CD4-positive, alpha-beta memory T cell (primary cell): Measurements from ENCODE around the gene TMEM219. TPM values are rescaled to one million over a fixed set of nuclear protein-coding genes. Genes with fewer than 3 reads are reported as not detected.

ENCODE experiments used
- CTCF ChIA-PET: fragments of 350-600 bp; sonication (Branson Sonifier 250); formaldehyde crosslinking; loops from one replicate; lab custom pipeline; 2021; ENCODE audit warnings: inconsistent platforms; ENCODE audit not compliant: partially characterized antibody; lab: Charles Lee
- POLR2A ChIA-PET: fragments of 350-600 bp; sonication (Branson Sonifier 250); formaldehyde crosslinking; loops from one replicate; lab custom pipeline; 2021; ENCODE audit not compliant: partially characterized antibody; lab: Charles Lee
- DNase-seq, 5 donors: peaks; one replicate each; pipeline versions ENCODE4 v3.0.0 to v3.0.0-alpha.2; 2020 to 2022; ENCODE audit warnings: mixed read lengths in 1 of 5
- H3K27ac ChIP-seq: one replicate; pipeline ENCODE4 v1.7.0; 2013; ENCODE audit warnings: low read depth, low read length
- H3K27me3 ChIP-seq: 2 replicates; pipeline ENCODE4 v1.7.0; 2013; ENCODE audit warnings: mild to moderate bottlenecking, low read length, moderate library complexity; ENCODE audit not compliant: insufficient read depth
- H3K36me3 ChIP-seq: 2 replicates; pipeline ENCODE4 v1.7.0; 2013; ENCODE audit warnings: mild to moderate bottlenecking, low read length, moderate library complexity; ENCODE audit not compliant: insufficient read depth
- H3K4me1 ChIP-seq: 2 replicates; pipeline ENCODE4 v1.7.0; 2013; ENCODE audit warnings: mild to moderate bottlenecking, low read length, moderate library complexity; ENCODE audit not compliant: insufficient read depth
- H3K4me3 ChIP-seq, 2 donors: one replicate each; pipeline ENCODE4 v1.7.0; 2013; ENCODE audit warnings: low read length in 2 of 2, mild to moderate bottlenecking in 1 of 2
- H3K9me3 ChIP-seq, 2 donors: one replicate each; pipeline ENCODE4 v1.7.0; 2013; ENCODE audit warnings: low read length in 2 of 2, control low read depth in 1 of 2; ENCODE audit not compliant: control insufficient read depth in 1 of 2
- H3K27ac Mint-ChIP-seq, 7 donors: one replicate each; pipeline ENCODE4 v1.8.0; 2020 to 2021; ENCODE audit warnings: mixed read lengths in 7 of 7, mild to moderate bottlenecking in 6 of 7, inconsistent platforms in 3 of 7, moderate library complexity in 3 of 7
- H3K27me3 Mint-ChIP-seq, 2 donors: one replicate each; pipeline ENCODE4 v1.8.0; 2020 to 2021; ENCODE audit warnings: mixed read lengths in 2 of 2
- H3K36me3 Mint-ChIP-seq, 2 donors: one replicate each; pipeline ENCODE4 v1.8.0; 2020 to 2021; ENCODE audit warnings: mixed read lengths in 2 of 2, inconsistent platforms in 1 of 2, mild to moderate bottlenecking in 1 of 2
- H3K4me1 Mint-ChIP-seq, 4 donors: one replicate each; pipeline ENCODE4 v1.8.0; 2020 to 2021; ENCODE audit warnings: mixed read lengths in 4 of 4, mild to moderate bottlenecking in 1 of 4
- H3K4me3 Mint-ChIP-seq, 8 donors: one replicate each; pipeline ENCODE4 v1.8.0; 2020 to 2021; ENCODE audit warnings: mixed read lengths in 8 of 8, mild to moderate bottlenecking in 7 of 8, moderate library complexity in 6 of 8, inconsistent platforms in 3 of 8
- H3K9me3 Mint-ChIP-seq, 8 donors: one replicate each; pipeline ENCODE4 v1.8.0; 2020 to 2021; ENCODE audit warnings: mixed read lengths in 8 of 8, mild to moderate bottlenecking in 5 of 8, inconsistent platforms in 3 of 8, moderate library complexity in 1 of 8
- intact Hi-C: fragments of 100-400 bp; cut with micrococcal nuclease; formaldehyde crosslinking; loops from one replicate; pipeline ENCODE4 v1.15.1; 2023
- polyA plus RNA-seq, 2 donors: library from polyadenylated mRNA; unstranded; fragments of 300-500 nt; fragmentation: Illumina TruSeq; gene quantifications; one replicate each; pipeline ENCODE4 v1.2.3, GENCODE V29; 2021
- total RNA-seq, 2 experiments: library from RNA; stranded (reverse); gene quantifications; one replicate each; pipeline ENCODE4 v1.2.3, GENCODE V29; 2021

TMEM219 gene, protein sequence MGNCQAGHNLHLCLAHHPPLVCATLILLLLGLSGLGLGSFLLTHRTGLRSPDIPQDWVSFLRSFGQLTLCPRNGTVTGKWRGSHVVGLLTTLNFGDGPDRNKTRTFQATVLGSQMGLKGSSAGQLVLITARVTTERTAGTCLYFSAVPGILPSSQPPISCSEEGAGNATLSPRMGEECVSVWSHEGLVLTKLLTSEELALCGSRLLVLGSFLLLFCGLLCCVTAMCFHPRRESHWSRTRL
- total RNA-seq (100 to 1,000 TPM in 1 of 2 experiments, 10 to 100 TPM in 1; 80.8 to 103 TPM), polyA plus RNA-seq (100 to 1,000 TPM; 209 to 250 TPM)

DNA sequence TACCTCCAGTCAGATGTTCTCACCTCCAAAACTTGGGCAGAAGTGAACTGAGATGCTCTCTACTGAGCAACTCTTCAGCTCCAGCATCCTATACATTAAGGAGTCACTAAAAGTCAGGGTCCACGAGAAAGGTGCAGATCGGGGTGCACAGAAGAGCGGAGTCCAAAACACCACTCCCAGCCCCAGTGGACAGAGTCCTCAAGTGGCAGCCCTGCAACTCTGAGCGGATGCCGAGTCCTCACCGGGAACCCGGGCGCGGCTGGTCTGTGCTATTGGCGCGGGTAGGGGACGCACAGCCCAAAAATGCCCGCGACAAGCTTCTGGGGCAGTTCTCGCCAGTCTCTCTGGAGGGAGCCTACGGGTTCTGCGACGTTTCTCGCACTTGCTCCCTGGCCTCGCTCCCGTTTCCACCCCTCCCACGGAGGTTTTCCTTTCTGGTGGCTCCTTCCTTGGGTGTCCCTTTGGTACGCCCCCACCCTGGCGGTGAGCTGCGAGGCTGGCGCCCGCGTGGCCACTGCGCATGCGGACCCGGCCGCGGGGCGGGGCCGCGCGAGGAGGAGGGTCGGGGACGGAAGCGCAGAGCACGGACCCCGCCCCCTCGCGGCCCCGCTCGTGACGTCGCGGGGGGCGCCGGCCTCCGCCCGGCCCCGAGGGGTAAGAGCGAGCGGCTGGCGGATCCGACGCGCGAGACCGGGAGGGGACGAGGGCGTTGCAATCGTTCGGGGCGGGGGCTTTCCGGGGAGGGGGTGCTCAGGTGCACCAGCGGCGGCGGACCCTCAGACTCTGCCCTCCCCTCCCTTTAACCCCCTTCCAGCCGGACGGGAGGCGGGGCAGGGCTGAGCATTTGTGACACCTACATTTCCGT, at the start of gene TMEM219:
TSS of gene TMEM219 (plus strand) at position 601 of the 865 bp plus-strand sequence. CDS start 1,065 bp downstream, outside the sequence.
- no peaks in the 10 kb centered on the region for H3K27me3 Mint-ChIP-seq
- H3K27ac Mint-ChIP-seq, result peak within 1 kb of the TSS; percentile 92 to 99 (median 96)
- no peaks in the 10 kb centered on the region for H3K9me3 Mint-ChIP-seq
- intact Hi-C loops, result loop anchor here (1.0 to 5.0 kb wide), 4 partner anchors 12 to 154 kb away; partner anchors contain the start of genes INO80E, KCTD13, MAZ and TAOK2
- DNase-seq, result peak; percentile 92 to 98 (median 95)
- peaks cover 11 to 30% (median 20%) of the 10 kb centered on the region in 4 donors for H3K4me1 Mint-ChIP-seq
- Histone ChIP-seq H3K27ac (peak within 1 kb of the TSS; percentile 87), H3K4me3 (peak within 1 kb of the TSS; percentile 75 to 89), H3K36me3 (no peaks in the 10 kb centered on the region), H3K9me3 (no peaks in the 10 kb centered on the region), H3K27me3 (no peaks in the 10 kb centered on the region), H3K4me1 (peaks cover 19% of the 10 kb centered on the region)
- H3K4me3 Mint-ChIP-seq, result peak within 1 kb of the TSS; percentile 88 to 95 (median 92)
- ChIA-PET CTCF (interaction anchor here (0.8 to 3.0 kb wide), 8 partner anchors 12 to 262 kb away, joined by 3 to 29 read pairs (median 4); partner anchors contain the start of genes KCTD13, PAGR1, TAOK2 and TLCD3B), POLR2A (interaction anchor here (0.8 to 4.8 kb wide), 21 partner anchors 9 to 689 kb away, joined by 3 to 113 read pairs (median 5); partner anchors contain the start of genes ALDOA, CDIPT, HIRIP3 and INO80E)
- peaks cover 3 to 9% of the 10 kb centered on the region in 2 donors for H3K36me3 Mint-ChIP-seq

DNA sequence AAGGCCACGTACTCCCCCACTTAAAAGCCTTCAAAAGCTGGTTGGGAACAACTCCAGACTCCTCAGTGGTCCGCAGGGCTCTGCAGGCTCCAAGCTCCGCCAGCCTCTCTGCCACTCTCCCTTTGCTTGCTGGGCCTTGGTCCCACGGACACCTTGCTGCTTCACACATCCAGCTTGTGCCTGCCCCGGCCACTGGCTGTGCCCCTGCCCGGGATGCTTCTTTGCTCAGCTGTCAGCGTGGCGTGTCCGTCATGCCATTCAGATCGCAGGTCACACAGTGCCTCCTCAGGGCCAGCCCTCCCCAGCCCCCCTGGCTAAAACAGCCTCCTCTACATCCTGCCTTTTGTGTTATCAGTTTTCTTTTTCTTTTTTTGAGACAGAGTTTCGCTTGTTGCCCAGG, 49.8 kb upstream of the TMEM219 start:
- DNase-seq, result no peak
- no peaks in the 10 kb centered on the region for H3K36me3 ChIP-seq
- no peak overlapping the region for H3K27ac ChIP-seq
- ChIA-PET POLR2A (no interaction called here), CTCF (interaction anchor here (0.6 kb wide), 1 partner anchor 602 kb away, joined by 3 read pairs; no protein-coding TSS in a partner anchor)
- Mint-ChIP-seq H3K4me1 (peaks cover 0 to 5% (median 1%) of the 10 kb centered on the region in 4 donors), H3K9me3 (no peaks in the 10 kb centered on the region), H3K36me3 (peaks cover 19 to 40% of the 10 kb centered on the region in 2 donors), H3K27ac (peak overlapping the region in 1 of 7 donors; percentile 68), H3K27me3 (no peaks in the 10 kb centered on the region), H3K4me3 (no peak overlapping the region)
- intact Hi-C loops, result no loop called here
- no peaks in the 10 kb centered on the region for H3K9me3 ChIP-seq
- no peaks in the 10 kb centered on the region for H3K4me1 ChIP-seq
- H3K27me3 ChIP-seq, result no peaks in the 10 kb centered on the region
- H3K4me3 ChIP-seq, result no peak overlapping the region

DNA sequence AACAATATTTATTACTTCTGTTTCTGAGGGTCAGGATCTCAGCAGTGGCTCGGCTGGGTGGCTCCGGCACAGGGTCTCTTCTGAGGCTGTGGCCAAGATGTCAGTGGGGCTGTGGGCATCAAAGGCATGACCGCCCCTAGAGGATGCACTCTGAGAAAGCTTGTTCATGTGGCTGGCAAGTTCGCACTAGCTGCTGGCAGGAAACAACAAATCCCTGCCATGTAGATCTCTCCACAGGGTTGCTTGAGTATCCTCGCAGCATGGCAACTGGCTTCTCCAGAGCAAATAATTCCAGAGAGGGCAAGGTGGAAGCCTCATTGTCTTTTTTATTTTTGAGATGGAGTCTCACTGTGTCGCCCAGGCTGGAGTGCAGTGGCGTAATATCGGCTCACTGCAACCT, 48.4 kb upstream of the TMEM219 start:
- peaks cover 4% of the 10 kb centered on the region for H3K36me3 ChIP-seq
- no peaks in the 10 kb centered on the region for H3K27me3 Mint-ChIP-seq
- ChIA-PET POLR2A (interaction anchor here (1.2 kb wide), 1 partner anchor 12 kb away, joined by 7 read pairs; the partner anchor contains the start of gene KCTD13), CTCF (interaction anchor here (1.0 kb wide), 1 partner anchor 11 kb away, joined by 3 read pairs; no protein-coding TSS in a partner anchor)
- no peaks in the 10 kb centered on the region for H3K27me3 ChIP-seq
- H3K4me3 ChIP-seq, result no peak overlapping the region
- H3K4me1 Mint-ChIP-seq, result peaks cover 0 to 2% (median 0%) of the 10 kb centered on the region in 4 donors
- intact Hi-C loops, result no loop called here
- H3K27ac ChIP-seq, result no peak overlapping the region
- peaks cover 16 to 44% of the 10 kb centered on the region in 2 donors for H3K36me3 Mint-ChIP-seq
- H3K4me1 ChIP-seq, result no peaks in the 10 kb centered on the region
- H3K4me3 Mint-ChIP-seq, result no peak overlapping the region
- no peaks in the 10 kb centered on the region for H3K9me3 Mint-ChIP-seq
- H3K27ac Mint-ChIP-seq, result peak overlapping the region in 1 of 7 donors; percentile 30
- H3K9me3 ChIP-seq, result no peaks in the 10 kb centered on the region
- no peak for DNase-seq

DNA sequence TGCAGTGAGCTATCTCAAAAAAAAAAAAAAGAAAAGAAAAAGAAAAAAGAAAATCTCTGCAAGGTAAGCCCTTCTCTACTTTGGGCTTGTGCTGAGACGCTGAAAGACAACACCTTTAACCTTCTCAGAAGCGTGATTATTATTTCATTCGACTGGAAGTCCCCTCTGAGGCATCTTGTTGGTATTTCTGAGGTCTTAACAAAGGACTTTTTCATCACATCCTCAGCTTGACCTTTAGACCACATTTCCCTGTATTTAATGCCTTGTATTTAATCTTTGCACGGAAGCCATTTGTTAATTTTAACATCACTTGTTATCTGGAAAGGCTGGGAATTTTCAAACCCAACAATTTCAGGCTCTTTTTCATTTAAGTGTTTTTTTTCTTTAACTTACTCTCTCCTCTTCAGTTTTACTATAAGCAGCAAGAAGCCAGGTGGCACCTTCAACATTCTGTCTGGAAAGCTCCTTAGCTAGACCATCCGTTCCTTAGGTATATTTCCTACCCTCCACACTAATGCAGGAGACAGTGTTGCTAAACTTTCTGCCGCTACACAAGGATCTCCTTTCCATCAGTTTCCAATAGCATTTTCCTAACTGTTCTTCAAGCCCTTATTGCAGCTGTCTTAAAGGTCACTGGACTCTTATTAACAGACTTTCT, 46.2 kb upstream of the TMEM219 start:
- Mint-ChIP-seq H3K27me3 (no peaks in the 10 kb centered on the region), H3K4me3 (no peak overlapping the region), H3K9me3 (no peaks in the 10 kb centered on the region), H3K4me1 (peaks cover 0 to 6% (median 3%) of the 10 kb centered on the region in 4 donors), H3K36me3 (peaks cover 21 to 50% of the 10 kb centered on the region in 2 donors), H3K27ac (peak overlapping the region in 3 of 7 donors; percentile 11 to 64 (median 16))
- Histone ChIP-seq H3K27ac (no peak overlapping the region), H3K9me3 (no peaks in the 10 kb centered on the region), H3K27me3 (no peaks in the 10 kb centered on the region), H3K4me3 (no peak overlapping the region), H3K36me3 (peaks cover 16% of the 10 kb centered on the region), H3K4me1 (no peaks in the 10 kb centered on the region)
- intact Hi-C loops, result no loop called here
- DNase-seq, result no peak
- ChIA-PET CTCF (interaction anchor here (0.8 kb wide), 1 partner anchor 140 kb away, joined by 3 read pairs; no protein-coding TSS in a partner anchor), POLR2A (interaction anchor here (1.2 to 2.7 kb wide), 3 partner anchors 10 to 46 kb away, joined by 3 to 8 read pairs (median 7); partner anchors contain the start of genes ASPHD1, KCTD13 and TMEM219)

DNA sequence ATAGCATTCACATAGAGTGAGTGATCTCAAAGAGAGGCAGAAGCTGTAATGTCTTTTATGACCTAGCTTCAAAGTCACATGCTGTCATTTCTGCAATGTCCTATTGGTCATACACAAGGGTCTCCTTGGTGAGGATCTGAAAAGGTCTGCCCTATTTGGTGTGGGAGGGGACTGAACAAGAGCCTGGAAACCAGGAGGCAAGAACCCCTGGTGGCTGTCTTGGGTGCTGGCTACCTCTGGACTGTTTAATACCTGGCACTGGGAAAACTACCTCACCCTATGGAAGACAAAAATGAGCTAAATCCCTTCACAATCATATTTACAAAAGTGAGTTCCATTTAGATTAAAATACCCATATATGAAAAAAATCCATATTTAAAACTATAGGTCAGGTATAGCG, 44.9 kb upstream of the TMEM219 start:
- H3K4me3 ChIP-seq, result no peak overlapping the region
- Mint-ChIP-seq H3K27ac (peak overlapping the region in 2 of 7 donors; percentile 36 to 51), H3K36me3 (peaks cover 28 to 58% of the 10 kb centered on the region in 2 donors), H3K27me3 (no peaks in the 10 kb centered on the region), H3K9me3 (no peaks in the 10 kb centered on the region), H3K4me1 (peaks cover 5 to 14% (median 7%) of the 10 kb centered on the region in 4 donors), H3K4me3 (no peak overlapping the region)
- no peaks in the 10 kb centered on the region for H3K4me1 ChIP-seq
- H3K9me3 ChIP-seq, result no peaks in the 10 kb centered on the region
- no peak overlapping the region for H3K27ac ChIP-seq
- CTCF ChIA-PET, result no interaction called here
- no peak for DNase-seq
- intact Hi-C loops, result no loop called here
- POLR2A ChIA-PET, result interaction anchor here (1.0 to 2.7 kb wide), 3 partner anchors 9 to 44 kb away, joined by 4 to 8 read pairs (median 7); partner anchors contain the start of genes ASPHD1 and KCTD13
- H3K36me3 ChIP-seq, result peaks cover 28% of the 10 kb centered on the region
- no peaks in the 10 kb centered on the region for H3K27me3 ChIP-seq

DNA sequence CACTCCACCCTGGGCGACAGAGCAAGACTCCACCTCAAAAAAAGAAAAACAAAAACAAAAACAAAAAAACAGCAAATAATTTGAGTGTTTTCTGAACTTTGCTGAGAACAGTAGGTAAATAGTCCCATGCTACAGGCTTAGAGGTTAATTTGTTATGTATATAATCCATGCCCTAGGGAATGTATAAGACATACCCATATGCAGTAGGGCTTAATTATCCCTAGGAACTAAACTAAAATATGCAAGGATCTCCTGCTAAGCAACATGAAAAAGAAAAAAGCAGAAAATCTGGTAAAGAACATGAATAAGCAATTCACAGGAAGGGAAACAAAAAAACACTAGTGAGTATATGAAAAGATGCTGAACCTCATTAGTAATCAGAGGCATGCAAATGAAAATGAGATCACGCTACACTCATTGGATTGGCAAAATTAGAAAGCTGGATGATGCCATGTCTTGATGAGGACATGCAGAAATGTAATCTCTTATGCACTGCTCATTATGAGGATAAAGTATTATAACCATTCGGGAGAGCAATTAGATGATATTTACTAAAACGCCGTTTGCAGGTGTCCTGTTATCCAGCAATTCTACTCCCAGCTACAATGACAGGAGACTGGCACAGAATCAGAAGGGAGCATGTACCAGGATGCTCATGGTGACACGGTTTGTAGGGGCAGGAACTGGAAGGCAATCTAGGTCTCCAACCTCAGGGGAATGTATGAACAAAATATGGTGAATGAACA, 41.4 kb upstream of the TMEM219 start:
- Histone ChIP-seq H3K27me3 (no peaks in the 10 kb centered on the region), H3K9me3 (no peaks in the 10 kb centered on the region), H3K27ac (no peak overlapping the region), H3K4me3 (no peak overlapping the region), H3K36me3 (peaks cover 39% of the 10 kb centered on the region), H3K4me1 (peaks cover 21% of the 10 kb centered on the region)
- POLR2A ChIA-PET, result interaction anchor here (0.6 to 1.2 kb wide), 4 partner anchors 53 to 257 kb away, joined by 3 to 4 read pairs (median 3); partner anchors contain the start of genes CDIPT, INO80E, SPN and TAOK2
- peaks cover 16 to 37% (median 26%) of the 10 kb centered on the region in 4 donors for H3K4me1 Mint-ChIP-seq
- CTCF ChIA-PET, result no interaction called here
- intact Hi-C loops, result no loop called here
- no peak overlapping the region for H3K4me3 Mint-ChIP-seq
- H3K9me3 Mint-ChIP-seq, result no peaks in the 10 kb centered on the region
- H3K27ac Mint-ChIP-seq, result no peak overlapping the region
- H3K36me3 Mint-ChIP-seq, result peaks cover 22 to 56% of the 10 kb centered on the region in 2 donors
- H3K27me3 Mint-ChIP-seq, result no peaks in the 10 kb centered on the region
- no peak for DNase-seq
